HK-2 (cell line): Measurements from ENCODE around the gene TRIM16.
"Not testable (repeated sequence)": the region's sequence is repeated elsewhere in the genome, so short reads cannot be mapped to it uniquely, and the experiment has no call there.

ENCODE experiments used
- DNase-seq: peaks from one replicate; pipeline ENCODE4 v3.0.0-alpha.2; 2018; ENCODE audit not compliant: unreplicated experiment

TRIM16 gene

DNA sequence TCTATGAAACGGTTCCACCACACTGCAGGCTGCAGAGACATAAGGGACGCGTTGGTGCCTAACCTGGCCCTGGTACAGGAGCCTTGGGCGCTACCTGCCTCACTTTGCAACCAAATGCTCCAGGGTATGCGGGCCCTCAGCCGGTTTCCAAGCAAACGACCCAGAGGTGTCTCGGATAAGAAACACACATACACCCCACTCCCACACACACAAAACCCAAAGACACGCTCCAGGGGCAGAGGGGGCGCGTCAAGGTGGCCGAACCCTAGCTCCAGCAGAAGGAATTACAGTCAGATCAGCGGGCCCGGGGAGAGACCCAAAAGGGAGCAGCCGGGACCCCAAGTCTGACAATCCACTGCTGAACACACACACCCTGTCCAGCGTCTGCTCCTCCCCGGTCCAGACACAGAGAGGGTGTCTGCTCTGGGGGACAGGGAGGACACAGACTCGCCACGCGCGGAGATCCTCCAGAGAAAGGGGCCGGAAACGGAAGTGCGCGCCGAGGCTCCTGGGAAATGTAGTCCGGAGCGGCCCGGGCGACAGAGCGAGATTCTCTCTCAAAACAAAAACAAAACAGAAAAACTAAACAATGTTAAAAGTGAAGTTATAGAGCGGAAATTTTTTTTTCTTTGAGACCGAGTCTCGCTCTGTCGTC, at the start of gene TRIM16:
TSS of gene TRIM16 (minus strand) at position 488 of the 655 bp plus-strand sequence. CDS start 32,702 bp downstream, outside the sequence.
- DNase-seq, result peak; percentile 67

GRCh38 chr17:15733174-15733789, 49.2 kb upstream of the TRIM16 start:
- not testable (repeated sequence) for DNase-seq

DNA sequence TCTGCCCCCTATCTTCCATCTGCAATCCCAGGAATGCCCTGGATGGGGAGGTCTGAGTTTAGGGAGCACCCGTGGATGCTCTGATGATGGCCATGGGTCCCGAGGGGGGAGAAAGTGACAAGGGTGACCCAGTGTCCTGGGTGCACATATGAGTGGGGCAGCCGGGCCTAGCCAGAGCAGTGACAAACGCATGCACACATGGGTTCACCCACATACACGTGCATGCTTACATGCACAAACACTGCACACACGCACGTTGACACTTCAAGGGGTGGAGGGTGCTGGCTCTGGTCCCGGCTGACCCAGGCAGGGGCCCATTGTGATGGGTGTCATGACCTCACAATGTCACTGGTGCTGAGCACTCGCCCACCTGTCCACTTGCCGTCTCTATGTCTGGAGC, 47.8 kb upstream of the TRIM16 start, which contains the start of gene TBC1D26:
TSS of gene TBC1D26 (plus strand) at position 384 of the 400 bp plus-strand sequence. CDS start 3,066 bp downstream, outside the sequence.
- not testable (repeated sequence) for DNase-seq

DNA sequence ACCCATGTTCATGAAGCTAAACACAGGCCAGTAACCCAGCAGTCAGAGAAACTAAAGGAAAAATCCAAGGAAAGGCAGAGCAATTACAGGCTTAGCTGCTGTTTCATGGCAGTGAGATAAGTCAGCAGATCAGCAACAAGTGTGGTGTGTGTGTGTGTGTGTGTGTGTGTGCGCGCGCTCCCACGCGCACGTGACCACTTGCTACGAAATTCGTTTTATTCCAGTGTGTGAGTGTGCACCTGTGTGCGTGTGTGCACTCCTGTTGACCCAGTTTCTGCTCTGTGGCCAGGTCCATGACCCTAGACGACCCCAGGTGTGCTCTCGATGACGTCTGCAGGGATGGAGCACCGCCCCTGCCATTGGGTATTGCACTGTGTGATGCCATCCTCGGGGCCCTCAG, 46.4 kb upstream of the TRIM16 start:
- not testable (repeated sequence) for DNase-seq

DNA sequence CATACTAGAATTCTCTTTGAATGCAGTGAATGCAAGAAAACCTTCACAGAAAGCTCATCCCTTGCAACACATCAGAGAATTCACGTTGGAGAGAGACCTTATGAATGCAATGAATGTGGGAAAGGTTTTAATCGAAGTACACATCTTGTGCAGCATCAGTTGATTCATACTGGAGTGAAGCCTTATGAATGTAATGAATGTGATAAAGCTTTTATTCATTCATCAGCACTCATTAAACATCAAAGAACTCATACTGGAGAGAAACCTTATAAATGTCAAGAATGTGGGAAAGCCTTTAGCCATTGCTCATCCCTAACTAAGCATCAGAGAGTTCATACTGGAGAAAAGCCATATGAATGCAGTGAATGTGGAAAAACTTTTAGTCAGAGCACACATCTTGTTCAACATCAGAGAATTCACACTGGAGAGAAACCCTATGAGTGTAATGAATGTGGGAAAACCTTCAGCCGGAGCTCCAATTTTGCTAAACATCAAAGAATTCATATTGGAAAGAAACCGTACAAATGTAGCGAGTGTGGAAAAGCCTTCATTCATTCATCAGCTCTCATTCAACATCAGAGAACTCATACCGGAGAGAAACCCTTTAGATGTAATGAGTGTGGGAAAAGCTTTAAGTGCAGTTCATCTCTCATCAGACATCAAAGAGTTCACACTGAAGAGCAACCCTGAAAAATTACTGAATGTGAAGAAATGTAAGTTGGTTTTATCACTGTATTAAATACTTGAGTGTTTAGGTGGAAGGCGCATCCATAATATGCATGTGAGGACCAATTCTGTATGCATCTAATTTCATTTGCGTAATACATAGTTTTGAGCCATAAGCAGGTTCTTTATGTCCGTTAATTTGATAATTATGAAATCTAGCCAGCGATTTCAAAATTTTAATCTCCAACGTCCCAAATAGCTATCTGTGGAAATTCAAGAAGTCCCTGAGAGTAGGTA, 32.8 kb upstream of the TRIM16 start:
- DNase-seq, result not testable (repeated sequence)

DNA sequence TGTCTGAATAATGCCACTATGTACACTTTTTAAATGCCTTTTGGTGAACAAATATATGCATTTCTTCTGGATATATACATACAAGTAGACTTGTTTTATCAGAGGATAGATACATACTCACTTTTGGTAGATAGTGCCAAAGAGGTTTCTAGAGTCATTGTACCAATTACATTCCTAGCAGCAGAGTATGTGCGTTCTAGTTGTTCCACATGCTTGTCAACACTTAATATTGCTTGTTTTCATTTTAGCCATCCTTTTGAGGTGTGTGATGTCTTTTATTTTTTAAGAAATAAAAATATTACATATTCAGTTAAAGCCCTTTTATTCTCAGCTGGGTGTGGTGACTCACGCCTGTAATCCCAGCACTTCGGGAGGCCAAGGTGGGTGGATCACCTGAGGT, 24.8 kb upstream of the TRIM16 start:
- DNase-seq, result not testable (repeated sequence)

DNA sequence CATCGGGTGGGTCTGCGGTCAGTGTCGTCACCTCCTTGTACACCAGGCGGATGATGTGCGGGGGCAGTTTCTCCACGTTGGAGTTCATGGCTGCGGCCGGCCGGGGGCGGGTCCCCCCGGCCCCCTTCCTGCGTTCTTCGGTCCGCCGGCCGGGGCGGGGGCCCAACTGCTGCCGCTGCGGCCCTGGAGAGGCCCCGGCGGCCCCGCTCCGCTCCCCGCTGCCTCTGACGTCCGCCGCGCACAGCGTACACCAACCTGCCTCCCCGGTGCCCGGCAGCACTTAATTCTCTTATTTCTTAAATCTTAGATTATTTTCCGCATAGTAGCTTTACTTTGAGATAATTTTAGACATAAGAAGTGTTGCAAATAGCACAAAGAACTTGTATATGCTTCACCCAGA, 20.7 kb upstream of the TRIM16 start:
- DNase-seq, result not testable (repeated sequence)

DNA sequence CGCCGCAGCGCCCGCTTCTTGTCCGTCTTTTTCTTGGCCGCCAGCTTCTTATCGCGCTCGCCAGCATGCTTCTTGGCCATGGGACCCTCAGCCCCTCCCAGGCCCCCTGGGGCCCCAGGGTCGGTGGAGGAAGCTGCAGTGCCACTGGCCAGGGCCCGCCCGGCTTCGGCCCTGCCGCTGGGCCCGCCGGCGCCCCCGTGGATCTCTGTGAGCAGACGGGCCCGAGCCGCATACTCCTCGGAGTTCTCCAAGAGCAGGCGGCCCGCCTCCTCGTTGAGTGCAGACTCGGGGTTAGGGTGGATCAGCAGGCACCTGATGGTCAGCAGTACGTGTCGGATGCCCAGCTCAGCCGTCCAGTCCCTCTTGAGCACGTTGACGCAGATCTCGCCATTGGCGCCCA, 20.1 kb upstream of the TRIM16 start:
- not testable (repeated sequence) for DNase-seq

- not testable (repeated sequence) for DNase-seq
Observed at GRCh38 chr17:15699937-15700336, 15.8 kb upstream of the TRIM16 start.

DNA sequence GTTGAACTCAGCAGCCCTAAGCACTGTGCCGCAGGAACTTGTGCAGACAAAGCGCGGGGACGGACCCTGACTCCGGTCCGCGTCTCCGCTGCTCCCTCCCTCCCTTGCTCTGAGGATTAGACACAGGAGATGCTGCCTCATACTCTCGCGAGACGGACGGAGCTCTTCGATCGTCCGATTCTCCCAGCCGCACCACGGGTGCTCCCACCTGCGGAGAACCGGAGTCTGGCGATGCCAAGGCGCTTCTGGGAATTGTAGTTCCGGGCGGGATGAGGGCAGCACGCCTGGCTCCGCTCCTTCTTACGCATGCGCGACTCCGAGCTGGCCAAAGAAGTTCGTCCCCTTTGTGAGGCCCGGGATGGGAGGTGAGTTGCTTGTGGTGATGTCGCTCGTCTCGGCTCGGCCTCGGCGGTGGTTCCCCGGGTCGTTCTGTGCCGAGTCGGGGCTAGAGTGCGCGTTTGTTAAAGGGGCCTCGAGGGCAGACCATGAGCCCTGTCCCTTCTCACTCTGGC, 15.4 kb upstream of the TRIM16 start, which contains the start of gene ZNF286A:
TSS of gene ZNF286A (plus strand) at position 340 of the 512 bp plus-strand sequence. CDS start 578 bp downstream, outside the sequence.
- peak; percentile 100 for DNase-seq

- not testable (repeated sequence) for DNase-seq
Observed at GRCh38 chr17:15698967-15699366, 14.9 kb upstream of the TRIM16 start.

- DNase-seq, result not testable (repeated sequence)
Observed at GRCh38 chr17:15687494-15687893, 3.4 kb upstream of the TRIM16 start.

GRCh38 chr17:15683135-15683534, 976 bp downstream of the TRIM16 start:
- DNase-seq, result not testable (repeated sequence)

- DNase-seq, result not testable (repeated sequence)
Observed at GRCh38 chr17:15675991-15676390, 8.1 kb downstream of the TRIM16 start.

GRCh38 chr17:15674640-15675039, 9.5 kb downstream of the TRIM16 start:
- not testable (repeated sequence) for DNase-seq

DNA sequence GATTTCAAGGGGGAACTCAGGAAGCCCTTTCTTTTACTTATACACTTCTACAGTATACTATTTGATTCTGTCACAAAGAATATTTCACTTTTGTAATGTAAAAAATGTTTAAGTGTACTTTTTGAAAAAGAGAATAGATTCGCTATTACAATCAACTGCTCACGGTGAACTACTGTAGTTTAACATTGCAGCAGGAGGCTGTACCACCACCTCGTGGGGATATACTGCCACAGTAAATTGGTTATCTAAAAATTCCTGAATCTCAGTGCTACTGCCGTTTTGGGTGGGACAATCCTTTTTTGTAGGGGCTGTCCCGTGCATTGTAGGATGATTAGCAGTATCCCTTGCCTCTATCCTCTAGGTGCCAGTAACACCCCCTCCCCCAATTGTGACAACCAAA, 14.6 kb downstream of the TRIM16 start:
- DNase-seq, result not testable (repeated sequence)

GRCh38 chr17:15663691-15664090, 20.4 kb downstream of the TRIM16 start:
- no peak for DNase-seq

- no peak for DNase-seq
Observed at GRCh38 chr17:15663176-15663575, 20.9 kb downstream of the TRIM16 start.

DNA sequence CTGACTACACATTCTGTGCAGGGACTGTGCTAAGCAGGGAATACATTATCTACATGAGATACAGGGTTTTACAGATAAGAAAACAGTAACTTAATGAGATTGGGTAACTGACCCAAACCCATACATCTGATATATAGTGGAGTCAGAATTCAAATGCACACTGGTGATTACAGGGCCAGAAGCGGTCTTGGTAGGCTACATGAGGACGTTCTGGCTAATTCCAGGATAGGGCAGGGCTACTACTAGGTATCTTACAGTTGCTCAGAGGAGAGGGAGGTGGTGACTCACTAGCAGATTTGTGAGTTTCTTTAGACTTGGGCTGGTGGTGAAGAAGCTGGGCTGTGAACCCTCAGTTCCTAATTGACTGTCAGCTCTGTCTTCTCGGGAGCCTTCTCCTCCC, 21.4 kb downstream of the TRIM16 start:
- no peak for DNase-seq

DNA sequence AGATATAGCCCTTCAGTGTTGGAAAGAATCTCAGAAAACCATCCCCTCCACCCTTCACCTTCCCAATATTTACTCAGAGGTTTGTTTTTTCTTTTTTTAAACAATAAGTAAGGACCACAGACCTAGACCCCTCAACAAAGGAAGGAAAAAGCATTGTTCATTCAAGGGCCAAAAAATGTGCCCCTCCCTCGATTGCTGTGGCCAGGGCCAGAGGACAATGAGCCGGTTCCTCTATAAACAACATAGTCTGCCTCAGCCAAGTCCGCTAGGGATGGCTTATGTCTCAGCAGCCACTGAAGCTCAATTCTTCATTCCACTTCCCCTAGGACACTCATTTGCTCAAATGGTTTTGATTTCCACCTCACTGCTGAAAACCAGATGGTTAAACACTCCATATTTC, 24.0 kb downstream of the TRIM16 start:
- DNase-seq, result no peak

GRCh38 chr17:15659663-15660062, 24.4 kb downstream of the TRIM16 start:
- DNase-seq, result peak; percentile 52

DNA sequence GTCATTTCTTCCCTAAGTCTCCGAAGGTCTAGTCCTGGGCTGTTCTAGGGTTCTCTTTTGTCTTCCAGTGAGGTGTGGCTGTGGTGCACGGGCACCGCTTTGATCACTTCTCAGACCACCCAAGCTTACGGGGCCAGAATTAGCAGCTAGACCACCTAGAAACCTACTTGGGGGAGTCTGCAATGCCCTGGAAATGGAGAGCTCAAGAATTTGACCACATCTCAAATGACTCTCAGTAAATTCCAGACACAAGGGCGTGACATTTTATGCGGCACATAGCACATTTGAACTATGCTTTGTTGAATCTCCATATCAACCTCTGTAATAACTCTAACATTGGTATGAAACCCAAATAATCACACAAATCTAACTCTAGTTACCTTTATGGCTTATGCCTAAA, 24.9 kb downstream of the TRIM16 start:
- no peak for DNase-seq
